Activated T-cell treated with anti-CD3 and anti-CD28 coated beads for 1 hour (primary cell): ENCODE data around the gene DRD1.

ENCODE experiments used
- DNase-seq: peaks from one replicate; pipeline ENCODE4 v3.0.0-alpha.2; 2020; ENCODE audit warnings: low read depth

DRD1 gene

GRCh38 chr5:175444060-175444904, at the start of gene DRD1:
Gene DRD1, minus strand, starts transcription at chr5:175444182. Its CDS starts 1,083 bp downstream, at chr5:175443099.
- DNase-seq = peak; percentile 46

- no peak for DNase-seq
These were observed 49.7 kb upstream of the DRD1 start for GRCh38 chr5:175493726-175494125.

- no peak for DNase-seq
These were observed 49.3 kb upstream of the DRD1 start for GRCh38 chr5:175493260-175493659.

- no peak for DNase-seq
These were observed 47.2 kb upstream of the DRD1 start for GRCh38 chr5:175491223-175491622.

DNA sequence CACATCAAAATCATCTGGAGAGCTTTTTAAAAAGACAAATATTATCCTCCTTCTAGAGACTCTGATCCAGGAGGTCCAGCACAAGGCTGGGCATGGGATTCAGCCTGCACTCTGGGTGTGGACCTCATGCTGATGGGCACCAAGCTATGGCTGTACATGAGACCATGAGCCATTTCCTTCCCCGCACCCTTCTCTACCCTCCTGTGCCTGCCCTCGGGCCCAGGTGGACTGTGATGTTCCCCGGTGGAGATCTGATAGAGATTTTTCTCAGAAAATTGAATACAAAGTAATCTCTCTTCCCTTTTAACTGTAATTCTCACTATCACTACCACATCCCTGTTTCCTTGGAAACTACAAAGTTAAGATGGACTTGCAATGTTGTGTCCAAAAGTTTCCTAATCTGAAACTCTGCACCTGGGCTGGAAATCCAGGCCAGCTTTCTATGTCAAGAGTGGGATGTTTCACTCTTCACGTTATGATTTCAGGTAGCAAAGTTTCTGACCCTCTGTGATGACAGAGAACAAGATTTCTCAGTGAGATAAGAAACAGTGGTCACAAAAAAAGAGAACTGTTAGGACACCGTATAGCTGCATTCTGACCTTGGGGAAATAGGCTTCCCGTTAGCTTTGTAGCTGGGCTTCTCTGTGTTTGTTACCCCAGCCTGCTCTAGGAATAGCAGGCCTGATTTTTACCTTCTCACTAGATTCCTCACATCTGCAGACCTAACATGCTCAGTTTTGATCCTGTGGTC, 45.9 kb upstream of the DRD1 start:
- DNase-seq = no peak

- no peak for DNase-seq
These were observed 43.7 kb upstream of the DRD1 start for GRCh38 chr5:175487514-175488222.

GRCh38 chr5:175485631-175486030, 41.6 kb upstream of the DRD1 start:
- DNase-seq = no peak

DNA sequence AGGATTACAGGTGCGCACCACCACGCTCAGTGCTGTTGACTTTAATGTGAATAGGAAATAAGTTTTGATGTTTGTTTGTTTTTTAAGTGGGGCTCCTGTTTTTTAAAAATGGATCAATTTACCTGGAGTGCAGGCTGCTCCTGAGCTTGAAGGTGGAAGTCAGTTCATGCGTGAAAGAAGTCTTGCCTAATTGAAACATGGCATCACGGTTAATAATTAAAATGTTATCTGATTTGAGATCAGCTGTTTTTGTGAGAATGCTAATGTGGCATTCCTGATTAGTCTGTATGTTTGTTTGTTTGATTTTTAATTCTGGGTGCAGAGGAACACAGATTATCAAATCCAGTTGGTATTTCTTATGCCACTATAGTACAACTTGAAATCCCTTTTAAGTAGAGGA, 40.8 kb upstream of the DRD1 start:
- no peak for DNase-seq

DNA sequence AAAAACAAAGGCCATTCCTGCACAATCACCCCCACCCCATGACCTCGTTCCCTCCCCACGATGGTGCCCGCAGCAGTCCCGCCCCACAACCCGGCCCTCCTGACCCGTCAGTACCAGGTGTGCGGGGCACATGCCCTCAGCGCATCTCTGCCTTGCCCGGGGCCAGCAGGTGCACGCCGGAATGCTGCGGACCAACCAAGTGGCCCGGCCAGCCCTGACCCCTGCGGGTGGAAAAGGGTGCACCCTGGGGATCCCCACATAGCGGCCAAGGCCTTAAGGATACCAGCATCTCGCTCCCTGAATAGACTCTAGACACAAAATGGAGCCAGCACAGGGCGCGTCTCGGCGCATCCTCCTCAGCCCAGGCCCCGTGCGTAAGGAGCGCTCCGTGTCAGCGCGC, 40.3 kb upstream of the DRD1 start:
- DNase-seq = no peak

DNA sequence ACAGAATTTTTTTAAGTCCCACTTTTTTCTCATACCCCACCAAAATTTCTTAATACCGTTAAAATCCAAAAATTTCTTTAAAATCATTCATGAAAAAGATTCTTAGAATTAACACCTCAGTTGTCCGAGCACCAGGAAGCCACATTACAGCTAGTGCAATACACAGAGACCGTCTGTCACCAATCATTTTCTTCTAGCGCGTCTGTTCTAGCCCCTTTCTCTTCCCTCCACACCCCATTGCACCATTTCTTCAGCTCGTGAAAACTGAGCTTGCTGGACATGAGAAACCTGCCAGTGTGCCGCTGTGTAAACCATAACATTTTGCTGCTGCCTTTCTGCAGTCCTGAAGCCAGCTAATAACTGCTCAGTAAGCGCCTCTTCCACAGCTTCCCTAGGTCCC, 39.4 kb upstream of the DRD1 start:
- DNase-seq = no peak

DNA sequence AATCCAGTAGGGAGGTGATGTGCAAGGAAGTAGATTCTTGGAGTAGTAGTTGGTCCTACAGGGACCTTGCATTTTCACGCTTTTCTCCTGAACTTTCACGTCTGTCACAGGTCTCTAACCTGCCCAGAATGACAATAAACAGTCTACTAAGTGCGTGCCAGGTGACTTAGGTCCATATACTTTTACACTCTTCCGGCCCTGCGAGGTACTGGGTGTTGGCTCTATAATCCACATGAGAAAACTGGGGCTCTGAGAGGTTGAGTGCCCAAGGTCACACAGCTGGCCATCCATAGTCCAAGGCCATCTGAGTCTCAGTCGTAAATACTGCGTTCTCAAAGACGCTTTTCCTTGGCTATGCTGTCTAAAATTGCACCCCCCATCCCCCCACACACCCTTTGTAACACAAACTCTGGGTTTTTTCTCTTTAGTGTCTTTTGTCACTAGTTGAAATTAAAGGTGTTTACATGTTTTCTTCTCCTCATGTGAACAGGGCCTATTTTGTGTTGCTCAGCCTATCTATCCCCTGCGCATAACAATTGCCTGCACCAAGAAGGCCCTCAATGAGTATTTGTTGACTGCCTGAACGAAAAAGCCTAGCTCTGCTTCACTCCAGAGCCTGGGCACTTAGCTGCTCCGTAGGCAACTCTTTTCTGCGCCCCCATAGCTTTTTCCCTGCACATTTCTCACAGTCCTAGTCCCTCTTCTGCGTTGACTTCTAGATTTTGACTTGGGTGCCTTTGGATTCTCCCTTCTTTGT, 35.3 kb upstream of the DRD1 start:
- DNase-seq = no peak

- peak; percentile 69 for DNase-seq
These were observed 34.6 kb upstream of the DRD1 start, which contains the start of gene SFXN1 for GRCh38 chr5:175478384-175479124. Gene SFXN1, plus strand, starts transcription at chr5:175478560. Its CDS starts 13,544 bp downstream, at chr5:175492104.

DNA sequence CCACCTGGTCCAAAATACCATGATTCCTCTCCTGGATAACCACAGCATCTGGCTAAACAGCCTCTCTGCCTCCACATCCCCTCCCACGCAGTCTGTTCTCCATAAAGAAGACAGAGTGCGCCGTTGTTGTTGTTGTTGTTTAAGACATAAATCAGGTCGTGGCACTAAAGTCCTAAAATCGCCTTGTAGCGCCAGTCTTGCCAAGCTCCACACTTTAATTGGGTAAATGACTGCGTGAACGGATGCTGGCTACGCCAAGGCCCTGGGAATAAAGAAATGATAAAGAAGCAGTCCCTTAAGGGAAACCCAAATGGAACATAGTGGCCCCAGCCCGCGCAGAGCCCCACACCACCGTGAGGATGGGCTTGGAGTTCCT, 34.0 kb upstream of the DRD1 start:
- DNase-seq = no peak

GRCh38 chr5:175477440-175477839, 33.5 kb upstream of the DRD1 start:
- no peak for DNase-seq

- DNase-seq = no peak
These were observed 31.3 kb upstream of the DRD1 start for GRCh38 chr5:175475248-175475647.

GRCh38 chr5:175472378-175472777, 28.4 kb upstream of the DRD1 start:
- DNase-seq = no peak

- no peak for DNase-seq
These were observed 27.6 kb upstream of the DRD1 start for GRCh38 chr5:175471628-175472027.

DNA sequence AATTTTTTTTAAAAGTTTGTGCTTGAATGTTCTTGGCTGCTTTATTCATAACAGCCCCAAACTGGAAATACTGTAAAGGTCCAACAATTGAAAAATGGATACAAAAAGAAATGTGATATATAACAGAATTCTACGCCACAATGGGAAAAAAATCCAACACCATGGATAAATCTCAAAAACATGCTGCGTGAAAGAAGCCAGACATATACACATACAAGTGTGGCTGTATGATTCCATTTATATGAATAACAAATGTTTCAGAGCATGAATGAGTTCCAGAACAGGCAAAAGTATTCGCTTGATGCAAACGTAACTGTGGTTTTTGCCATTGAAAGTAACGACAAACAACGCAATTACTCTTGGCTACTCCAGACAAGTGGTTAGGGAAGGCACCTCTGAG, 27.2 kb upstream of the DRD1 start:
- no peak for DNase-seq

- DNase-seq = no peak
These were observed 26.8 kb upstream of the DRD1 start for GRCh38 chr5:175470781-175471180.

DNA sequence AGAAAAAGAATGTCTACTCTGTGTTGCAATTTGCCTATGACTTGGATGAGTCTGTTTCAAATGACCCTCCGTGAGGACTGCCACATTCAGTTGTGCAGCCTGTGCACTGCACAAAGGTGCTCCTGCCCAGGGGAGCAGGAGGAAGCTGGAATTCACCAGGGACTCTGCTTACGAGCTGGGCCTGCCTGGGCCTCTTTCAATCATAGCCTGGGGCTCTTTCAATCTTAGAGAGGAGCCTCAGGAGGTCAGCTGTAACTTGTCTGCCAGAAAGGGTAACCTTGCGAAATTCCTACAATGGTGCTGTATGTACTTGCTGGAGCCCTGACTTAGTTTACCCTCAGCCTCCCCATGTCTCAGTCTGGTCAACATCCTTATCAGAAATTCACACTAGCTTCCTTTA, 25.9 kb upstream of the DRD1 start:
- DNase-seq = no peak

DNA sequence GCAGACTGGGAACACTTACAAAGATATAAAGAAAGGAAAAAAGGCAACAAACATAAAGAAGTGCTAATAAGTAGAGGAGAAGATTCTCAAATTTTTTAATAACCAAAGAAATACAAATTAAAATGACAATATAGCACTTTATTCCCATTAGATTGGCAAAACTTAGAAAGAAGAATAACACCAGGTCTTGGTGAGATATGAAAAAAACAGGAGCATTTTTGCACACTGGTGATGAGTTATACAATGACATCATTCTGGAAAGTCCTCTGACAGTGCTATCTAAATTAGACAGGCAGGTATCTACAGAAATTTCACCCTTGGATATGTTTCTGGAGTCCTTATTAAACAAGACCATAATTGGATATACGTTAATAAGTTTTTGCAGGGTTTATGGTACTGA, 24.9 kb upstream of the DRD1 start:
- no peak for DNase-seq
